H9 (cell line): ENCODE data around the gene SNURF. TPM values are rescaled to one million over a fixed set of nuclear protein-coding genes. Genes with fewer than 3 reads are reported as not detected.

Experiments
- DNase-seq: peaks from one replicate; pipeline ENCODE4 v3.0.0-alpha.2; 2017
- H2AFZ ChIP-seq: one replicate; pipeline ENCODE4 v1.6.1; 2013; ENCODE audit warnings: mild to moderate bottlenecking, low read length, control low read depth, moderate library complexity
- H2AK5ac ChIP-seq: 2 replicates; pipeline ENCODE4 v1.6.1; 2013; ENCODE audit warnings: low read length, control low read depth, mixed read lengths; ENCODE audit not compliant: insufficient read length
- H2BK120ac ChIP-seq: one replicate; pipeline ENCODE4 v1.6.1; 2013; ENCODE audit warnings: low read depth, mild to moderate bottlenecking, low read length, control low read depth, inconsistent platforms; ENCODE audit not compliant: poor library complexity, severe bottlenecking
- H2BK12ac ChIP-seq: 2 replicates; pipeline ENCODE4 v1.6.1; 2013; ENCODE audit warnings: low read length, control low read depth, mixed read lengths, low read depth; ENCODE audit not compliant: insufficient read length
- H2BK15ac ChIP-seq: 2 replicates; pipeline ENCODE4 v1.6.1; 2013; ENCODE audit warnings: low read depth, low read length, control low read depth
- H2BK20ac ChIP-seq: one replicate; pipeline ENCODE4 v1.6.1; 2013; ENCODE audit warnings: low read depth, mild to moderate bottlenecking, low read length, control low read depth, inconsistent platforms; ENCODE audit not compliant: poor library complexity, severe bottlenecking
- H2BK5ac ChIP-seq: 2 replicates; pipeline ENCODE4 v1.6.1; 2013; ENCODE audit warnings: low read length, control low read depth, mixed read lengths; ENCODE audit not compliant: insufficient read length
- H3K14ac ChIP-seq: 2 replicates; pipeline ENCODE4 v1.6.1; 2013; ENCODE audit warnings: low read length, control low read depth; ENCODE audit not compliant: insufficient read depth
- H3K18ac ChIP-seq: 2 replicates; pipeline ENCODE4 v1.6.1; 2013; ENCODE audit warnings: low read depth, mild to moderate bottlenecking, mixed read lengths, low read length, control low read depth; ENCODE audit not compliant: insufficient read length
- H3K23ac ChIP-seq: 2 replicates; pipeline ENCODE4 v1.6.1; 2013; ENCODE audit warnings: low read length, control low read depth, mixed read lengths, low read depth; ENCODE audit not compliant: insufficient read length
- H3K23me2 ChIP-seq: 2 replicates; pipeline ENCODE4 v1.6.1; 2013; ENCODE audit warnings: low read depth, mild to moderate bottlenecking, mixed read lengths, low read length, control low read depth; ENCODE audit not compliant: insufficient read length, poor library complexity, severe bottlenecking
- H3K27ac ChIP-seq: 2 replicates; pipeline ENCODE4 v1.5.1; 2013; ENCODE audit warnings: low read length, control low read depth, mixed read lengths, low read depth; ENCODE audit not compliant: insufficient read length
- H3K27me3 ChIP-seq: 2 replicates; pipeline ENCODE4 v1.6.1; 2013; ENCODE audit warnings: low read length, control low read depth, inconsistent platforms; ENCODE audit not compliant: insufficient read depth
- H3K4ac ChIP-seq: 2 replicates; pipeline ENCODE4 v1.6.1; 2013; ENCODE audit warnings: low read depth, mild to moderate bottlenecking, control low read depth, inconsistent platforms, low read length, moderate library complexity
- H3K4me1 ChIP-seq: 2 replicates; pipeline ENCODE4 v1.6.1; 2013; ENCODE audit warnings: low read length, control low read depth, inconsistent platforms; ENCODE audit not compliant: insufficient read depth
- H3K4me2 ChIP-seq: 2 replicates; pipeline ENCODE4 v1.6.1; 2013; ENCODE audit warnings: low read length, control low read depth, mixed read lengths; ENCODE audit not compliant: insufficient read length, insufficient read depth
- H3K56ac ChIP-seq: 2 replicates; pipeline ENCODE4 v1.6.1; 2013; ENCODE audit warnings: low read depth, mild to moderate bottlenecking, mixed read lengths, low read length, control low read depth; ENCODE audit not compliant: insufficient read length
- H3K79me1 ChIP-seq: 2 replicates; pipeline ENCODE4 v1.6.1; 2013; ENCODE audit warnings: low read depth, mild to moderate bottlenecking, moderate library complexity, low read length, control low read depth, inconsistent platforms; ENCODE audit not compliant: insufficient read depth, poor library complexity, severe bottlenecking
- H3K79me2 ChIP-seq: 2 replicates; pipeline ENCODE4 v1.6.1; 2013; ENCODE audit warnings: low read length, control low read depth, inconsistent platforms; ENCODE audit not compliant: insufficient read depth
- H3K9ac ChIP-seq: 2 replicates; pipeline ENCODE4 v1.6.1; 2013; ENCODE audit warnings: low read length, control low read depth, mixed read lengths; ENCODE audit not compliant: insufficient read length; ENCODE audit errors: extremely low read depth
- H3K9me3 ChIP-seq: one replicate; pipeline ENCODE4 v1.6.1; 2013; ENCODE audit warnings: low read depth, low read length, inconsistent platforms; ENCODE audit not compliant: control insufficient read depth
- H3T11ph ChIP-seq: one replicate; pipeline ENCODE4 v1.6.1; 2013; ENCODE audit warnings: mild to moderate bottlenecking, low read length, control low read depth, inconsistent platforms
- H4K20me1 ChIP-seq: one replicate; pipeline ENCODE4 v1.6.1; 2013; ENCODE audit not compliant: control insufficient read depth, insufficient read length, insufficient read depth
- H4K5ac ChIP-seq: 2 replicates; pipeline ENCODE4 v1.6.1; 2013; ENCODE audit warnings: low read depth, mild to moderate bottlenecking, mixed read lengths, low read length, control low read depth; ENCODE audit not compliant: insufficient read length
- H4K8ac ChIP-seq: replicated peaks from 2 replicates; pipeline ENCODE4 v1.6.1; 2013; ENCODE audit warnings: low read length, control low read depth, mixed read lengths, low read depth; ENCODE audit not compliant: insufficient read length
- H4K91ac ChIP-seq: 2 replicates; pipeline ENCODE4 v1.6.1; 2013; ENCODE audit warnings: low read depth, mild to moderate bottlenecking, moderate library complexity, mixed read lengths, low read length, control low read depth; ENCODE audit not compliant: insufficient read length
- H3K27ac Mint-ChIP-seq, 3 experiments: 2 replicates in 2 of 3; 3 replicates in 1 of 3; pipeline ENCODE4 v1.8.0; 2020 to 2021; ENCODE audit warnings: mixed read lengths in 3 of 3, mild to moderate bottlenecking in 1 of 3, moderate library complexity in 1 of 3
- H3K27me3 Mint-ChIP-seq: 2 replicates; pipeline ENCODE4 v1.8.0; 2021; ENCODE audit warnings: low read depth, mild to moderate bottlenecking, moderate library complexity, mixed read lengths
- H3K36me3 Mint-ChIP-seq, 3 experiments: 2 replicates in 2 of 3; 3 replicates in 1 of 3; pipeline ENCODE4 v1.8.0; 2020 to 2021; ENCODE audit warnings: low read depth in 3 of 3, mixed read lengths in 3 of 3; ENCODE audit not compliant: insufficient read depth in 1 of 3
- H3K4me1 Mint-ChIP-seq, 2 experiments: 2 replicates each; pipeline ENCODE4 v1.8.0; 2020; ENCODE audit warnings: mixed read lengths in 2 of 2
- H3K4me3 Mint-ChIP-seq, 2 experiments: 2 replicates in 1 of 2; 3 replicates in 1 of 2; pipeline ENCODE4 v1.8.0; 2020 to 2021; ENCODE audit warnings: mild to moderate bottlenecking in 2 of 2, mixed read lengths in 2 of 2, moderate library complexity in 1 of 2
- H3K9me3 Mint-ChIP-seq, 2 experiments: 2 replicates in 1 of 2; 3 replicates in 1 of 2; pipeline ENCODE4 v1.8.0; 2020; ENCODE audit warnings: mild to moderate bottlenecking in 2 of 2, mixed read lengths in 2 of 2, moderate library complexity in 1 of 2
- WGBS: extraction: QIAGEN DNeasy Blood & Tissue Kit; methylation state at CpG from one replicate; pipeline ENCODE4 v1.1.7; 2013; ENCODE audit warnings: missing lambda C conversion rate, low lambda C conversion rate, mixed read lengths; ENCODE audit not compliant: insufficient read length; ENCODE audit errors: extremely low coverage; 5-methylcytosine and 5-hydroxymethylcytosine counted together
- total RNA-seq: library from RNA; stranded (reverse); gene quantifications from 2 replicates; pipeline ENCODE4 v1.2.1, GENCODE V29; 2021
- TF ChIP-seq, protein P1 (sequence below): fragments of 200-600 bp; sonication (generic); conservative IDR thresholded peaks from 3 replicates; pipeline ENCODE4 v1.8.0; 2021; ENCODE audit warnings: antibody characterized with exemption, mild to moderate bottlenecking

Gene SNURF
- total RNA-seq, 1 experiment from 2014 or later: 134 TPM

- Histone ChIP-seq H2BK15ac (no peak overlapping the region), H2AFZ (no peak overlapping the region), H3K9ac (peak overlapping the region; percentile 87), H3K27me3 (no peaks in the 10 kb centered on the region), H3K4me1 (no peaks in the 10 kb centered on the region; the same call in 1 of the 2 replicates), H3K56ac (peak overlapping the region; percentile 34), H3K23me2 (no peaks in the 10 kb centered on the region), H3K27ac (peak overlapping the region; percentile 86), H3T11ph (no peak overlapping the region), H3K23ac (no peak overlapping the region), H2BK5ac (no peak overlapping the region), H3K79me2 (peaks cover 57% of the 10 kb centered on the region; the same call in 1 of the 2 replicates), H2BK12ac (no peak overlapping the region), H3K4me2 (peak overlapping the region; percentile 87), H3K79me1 (no peaks in the 10 kb centered on the region), H4K8ac (no peak overlapping the region), H3K14ac (peak overlapping the region; percentile 85), H3K4ac (no peak overlapping the region; the same call in 1 of the 2 replicates), H4K91ac (no peak overlapping the region), H2BK20ac (no peak overlapping the region), H2AK5ac (no peak overlapping the region), H3K9me3 (no peaks in the 10 kb centered on the region), H2BK120ac (no peak overlapping the region), H4K5ac (peak overlapping the region; percentile 12), H4K20me1 (no peaks in the 10 kb centered on the region), H3K18ac (peak overlapping the region; percentile 69)
- Mint-ChIP-seq H3K4me1 (peaks cover 26 to 42% of the 10 kb centered on the region in 2 experiments), H3K36me3 (peaks cover 34 to 53% (median 51%) of the 10 kb centered on the region in 3 experiments), H3K9me3 (peaks cover 78 to 87% of the 10 kb centered on the region in 2 experiments), H3K4me3 (peak overlapping the region; percentile 93 to 97), H3K27me3 (no peaks in the 10 kb centered on the region; the same call in 1 of the 2 replicates), H3K27ac (peak overlapping the region; percentile 86 to 97 (median 95))
- TF ChIP-seq, protein P1, sequence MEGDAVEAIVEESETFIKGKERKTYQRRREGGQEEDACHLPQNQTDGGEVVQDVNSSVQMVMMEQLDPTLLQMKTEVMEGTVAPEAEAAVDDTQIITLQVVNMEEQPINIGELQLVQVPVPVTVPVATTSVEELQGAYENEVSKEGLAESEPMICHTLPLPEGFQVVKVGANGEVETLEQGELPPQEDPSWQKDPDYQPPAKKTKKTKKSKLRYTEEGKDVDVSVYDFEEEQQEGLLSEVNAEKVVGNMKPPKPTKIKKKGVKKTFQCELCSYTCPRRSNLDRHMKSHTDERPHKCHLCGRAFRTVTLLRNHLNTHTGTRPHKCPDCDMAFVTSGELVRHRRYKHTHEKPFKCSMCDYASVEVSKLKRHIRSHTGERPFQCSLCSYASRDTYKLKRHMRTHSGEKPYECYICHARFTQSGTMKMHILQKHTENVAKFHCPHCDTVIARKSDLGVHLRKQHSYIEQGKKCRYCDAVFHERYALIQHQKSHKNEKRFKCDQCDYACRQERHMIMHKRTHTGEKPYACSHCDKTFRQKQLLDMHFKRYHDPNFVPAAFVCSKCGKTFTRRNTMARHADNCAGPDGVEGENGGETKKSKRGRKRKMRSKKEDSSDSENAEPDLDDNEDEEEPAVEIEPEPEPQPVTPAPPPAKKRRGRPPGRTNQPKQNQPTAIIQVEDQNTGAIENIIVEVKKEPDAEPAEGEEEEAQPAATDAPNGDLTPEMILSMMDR: no peak
- DNase-seq: no peak
- WGBS: no CpG with 5 or more reads among the region's 31 CpGs
Measured at GRCh38 chr15:24955531-24955921, 739 bp downstream of the SNURF start.
